PC-9 (cell line): ENCODE measurements around the gene HOOK2. TPM values are rescaled to one million over a fixed set of nuclear protein-coding genes. Genes with fewer than 3 reads are reported as not detected.

ENCODE experiments used
- BruUV-seq: library from RNA; stranded (reverse); fragments of 400-500 nt; replicated peaks from 2 replicates; lab custom pipeline; 2021; lab: Mats Ljungman, UMichigan
- CTCF ChIA-PET: fragments of 300-600 bp; sonication (Branson Sonifier 250); formaldehyde crosslinking; loops from one replicate; lab custom pipeline; 2022; ENCODE audit warnings: antibody characterized with exemption; lab: Charles Lee
- POLR2A ChIA-PET: fragments of 300-600 bp; sonication (Branson Sonifier 250); formaldehyde crosslinking; loops from one replicate; lab custom pipeline; 2022; ENCODE audit warnings: antibody characterized with exemption; ENCODE audit not compliant: unreplicated experiment; lab: Charles Lee
- DNase-seq, 2 experiments: peaks; one replicate each; pipeline versions ENCODE4 v3.0.0 to v3.0.0-alpha.2; 2015 to 2022; ENCODE audit warnings: mixed read lengths in 1 of 2
- H2AFZ ChIP-seq: fragments of 200-600 bp; sonication (generic); 2 replicates; pipeline ENCODE4 v1.8.1; 2017; ENCODE audit warnings: antibody characterized with exemption
- H3F3A ChIP-seq: fragments of 200-600 bp; sonication (generic); 2 replicates; pipeline ENCODE4 v1.8.1; 2017; ENCODE audit warnings: antibody characterized with exemption, mild to moderate bottlenecking, low read depth; ENCODE audit not compliant: insufficient read depth
- H3K27ac ChIP-seq: fragments of 200-600 bp; sonication (generic); 2 replicates; pipeline ENCODE4 v1.6.1; 2016; ENCODE audit warnings: mixed run types
- H3K27me3 ChIP-seq: fragments of 200-600 bp; sonication (generic); 2 replicates; pipeline ENCODE4 v1.6.1; 2016; ENCODE audit warnings: low read depth, mixed run types; ENCODE audit not compliant: insufficient read depth
- H3K36me3 ChIP-seq: fragments of 200-600 bp; sonication (generic); 2 replicates; pipeline ENCODE4 v1.6.1; 2016; ENCODE audit warnings: low read depth, mixed run types
- H3K4me1 ChIP-seq: fragments of 200-600 bp; sonication (generic); replicated peaks from 2 replicates; pipeline ENCODE4 v1.6.1; 2016; ENCODE audit warnings: mixed run types; ENCODE audit not compliant: insufficient read depth
- H3K4me2 ChIP-seq: fragments of 200-600 bp; sonication (generic); 2 replicates; pipeline ENCODE4 v1.6.1; 2017; ENCODE audit warnings: mixed run types
- H3K4me3 ChIP-seq: fragments of 200-600 bp; sonication (generic); 2 replicates; pipeline ENCODE4 v1.6.1; 2016; ENCODE audit warnings: mixed run types
- H3K79me2 ChIP-seq: fragments of 200-600 bp; sonication (generic); 2 replicates; pipeline ENCODE4 v1.6.1; 2017; ENCODE audit warnings: low read depth, mixed run types
- H3K9me2 ChIP-seq: fragments of 200-600 bp; sonication (generic); 2 replicates; pipeline ENCODE4 v1.8.1; 2017; ENCODE audit warnings: mild to moderate bottlenecking; ENCODE audit not compliant: insufficient read depth
- H3K9me3 ChIP-seq: fragments of 200-600 bp; sonication (generic); 2 replicates; pipeline ENCODE4 v1.8.1; 2016; ENCODE audit warnings: low read depth; ENCODE audit not compliant: insufficient read depth
- H4K20me1 ChIP-seq: fragments of 200-600 bp; sonication (generic); 2 replicates; pipeline ENCODE4 v1.8.1; 2017; ENCODE audit not compliant: insufficient read depth
- CTCF ChIP-seq: fragments of 200-600 bp; sonication (generic); conservative IDR thresholded peaks from 2 replicates; pipeline ENCODE4 v1.6.1; 2017; ENCODE audit warnings: mixed run types, antibody characterized with exemption, mild to moderate bottlenecking, moderate library complexity
- EZH2 ChIP-seq: fragments of 200-600 bp; sonication (generic); IDR thresholded peaks from 2 replicates; pipeline ENCODE4 v1.8.0; 2017; ENCODE audit warnings: antibody characterized with exemption, low read depth
- intact Hi-C: fragments of 100-400 bp; cut with micrococcal nuclease; formaldehyde crosslinking; loops from one replicate; pipeline ENCODE4 v1.10.0; 2022; ENCODE audit not compliant: unreplicated experiment
- total RNA-seq: library from RNA; stranded (reverse); gene quantifications from 2 replicates; pipeline ENCODE4 v1.2.3, GENCODE V29; 2021

HOOK2 gene
- total RNA-seq, 1 experiment from 2014 or later: 109 TPM

- Histone ChIP-seq H3K79me2 (no peaks in the 10 kb centered on the region), H2AFZ (no peak overlapping the region), H3K27me3 (no peaks in the 10 kb centered on the region), H3K4me2 (no peak overlapping the region), H3K36me3 (peaks cover 9% of the 10 kb centered on the region; the same call in 1 of the 2 replicates), H3K9me3 (no peaks in the 10 kb centered on the region), H3K27ac (no peak overlapping the region), H4K20me1 (peaks cover 3% of the 10 kb centered on the region; the same call in 1 of the 2 replicates), H3F3A (peaks cover 50% of the 10 kb centered on the region), H3K4me1 (no peaks in the 10 kb centered on the region), H3K9me2 (no peaks in the 10 kb centered on the region), H3K4me3 (no peak overlapping the region)
- POLR2A ChIA-PET: interaction anchor here (0.5 to 0.6 kb wide), 2 partner anchors 46 to 121 kb away, joined by 5 to 7 read pairs; no protein-coding TSS in a partner anchor
- TF ChIP-seq EZH2 (no peak), CTCF (no peak)
- BruUV-seq: no TSS peak
- intact Hi-C loops: no loop called here
- DNase-seq: no peak
- CTCF ChIA-PET: no interaction called here
These were observed 10.7 kb downstream of the HOOK2 start for GRCh38 chr19:12764698-12765097.

GRCh38 chr19:12763100-12763499 is 12.3 kb downstream of the HOOK2 start:
- Histone ChIP-seq H3F3A (peaks cover 54% of the 10 kb centered on the region), H3K79me2 (no peaks in the 10 kb centered on the region), H3K9me3 (no peaks in the 10 kb centered on the region), H3K36me3 (peaks cover 6% of the 10 kb centered on the region; the same call in 1 of the 2 replicates), H3K9me2 (no peaks in the 10 kb centered on the region), H3K4me3 (no peak overlapping the region), H3K4me2 (no peak overlapping the region), H3K27me3 (no peaks in the 10 kb centered on the region), H4K20me1 (peaks cover 3% of the 10 kb centered on the region; the same call in 1 of the 2 replicates), H2AFZ (no peak overlapping the region), H3K27ac (no peak overlapping the region), H3K4me1 (no peaks in the 10 kb centered on the region)
- intact Hi-C loops: no loop called here
- no peak for DNase-seq
- ChIA-PET CTCF (interaction anchor here (0.5 kb wide), 1 partner anchor 85 kb away, joined by 4 read pairs; no protein-coding TSS in a partner anchor), POLR2A (interaction anchor here (0.5 kb wide), 1 partner anchor 31 kb away, joined by 38 read pairs; no protein-coding TSS in a partner anchor)
- TF ChIP-seq EZH2 (no peak), CTCF (no peak)
- no TSS peak for BruUV-seq

GRCh38 chr19:12759686-12760085 is 15.7 kb downstream of the HOOK2 start:
- peaks cover 55% of the 10 kb centered on the region for H3F3A ChIP-seq
- no TSS peak for BruUV-seq
- H2AFZ ChIP-seq: no peak overlapping the region
- DNase-seq: no peak
- H3K4me3 ChIP-seq: no peak overlapping the region
- intact Hi-C loops: loop anchor here (1.0 kb wide), 1 partner anchor 37 kb away; no protein-coding TSS in a partner anchor
- H3K9me2 ChIP-seq: no peaks in the 10 kb centered on the region
- no peaks in the 10 kb centered on the region for H3K9me3 ChIP-seq
- H4K20me1 ChIP-seq: 0 out of 2 replicates have a peak, but pooled peaks cover 3% of the 10 kb centered on the region
- no peak overlapping the region for H3K4me2 ChIP-seq
- no peaks in the 10 kb centered on the region for H3K79me2 ChIP-seq
- H3K27ac ChIP-seq: no peak overlapping the region
- 0 out of 2 replicates have a peak, but pooled peaks cover 3% of the 10 kb centered on the region for H3K36me3 ChIP-seq
- ChIA-PET CTCF (interaction anchor here (0.6 to 1.4 kb wide), 6 partner anchors 15 to 88 kb away, joined by 4 to 8 read pairs (median 4); partner anchors contain the start of gene TNPO2), POLR2A (no interaction called here)
- H3K27me3 ChIP-seq: no peaks in the 10 kb centered on the region
- peaks cover 6% of the 10 kb centered on the region; the same call in 1 of the 2 replicates for H3K4me1 ChIP-seq
- TF ChIP-seq EZH2 (no peak), CTCF (no peak)
